ENCODE data around the gene STAMBP.

The STAMBP gene

DNA sequence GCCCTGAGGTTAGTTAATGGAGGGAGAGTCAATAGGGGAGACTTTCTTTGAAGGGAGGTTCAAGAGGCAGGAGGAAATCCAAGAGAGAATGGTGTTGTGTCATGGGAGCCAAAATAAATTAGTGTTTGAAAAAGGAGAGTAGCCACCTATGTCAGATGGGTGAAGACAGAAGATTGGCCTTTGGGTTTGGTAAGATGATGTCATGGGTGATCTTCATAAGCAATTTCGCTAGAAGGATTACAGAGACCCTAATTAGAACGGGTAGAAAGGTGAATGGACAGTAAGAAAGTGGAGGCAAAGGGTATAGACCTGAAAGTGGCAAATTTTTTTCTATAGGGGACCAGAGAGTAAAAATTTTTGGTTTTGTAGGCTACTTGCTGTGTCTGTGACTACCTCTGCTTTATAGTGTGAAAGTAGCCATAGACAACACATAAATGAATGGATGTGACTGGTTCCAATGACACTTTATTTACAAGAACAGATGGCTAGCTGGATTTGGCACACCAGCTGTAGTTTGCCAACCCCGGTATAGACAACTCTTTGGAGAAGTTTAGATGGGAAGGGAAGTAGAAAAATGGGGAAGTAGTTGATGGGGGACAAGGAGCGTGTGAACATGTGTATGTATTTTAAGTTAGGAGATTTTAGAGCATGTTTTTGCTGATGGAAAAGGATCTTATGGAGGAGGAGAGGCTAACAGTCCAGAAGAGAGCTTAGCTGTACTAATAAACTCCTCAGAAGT lies 9.3 kb downstream of the STAMBP start:
- no peak for TF ChIP-seq CTCF (IDR thresholded peaks at IDR 0.05; ENCODE audit: insufficient read depth, missing control alignments)
- FAIRE-seq (no peak), DNase-seq (ENCODE audit: insufficient read length, low spot score) (no peak)

DNA sequence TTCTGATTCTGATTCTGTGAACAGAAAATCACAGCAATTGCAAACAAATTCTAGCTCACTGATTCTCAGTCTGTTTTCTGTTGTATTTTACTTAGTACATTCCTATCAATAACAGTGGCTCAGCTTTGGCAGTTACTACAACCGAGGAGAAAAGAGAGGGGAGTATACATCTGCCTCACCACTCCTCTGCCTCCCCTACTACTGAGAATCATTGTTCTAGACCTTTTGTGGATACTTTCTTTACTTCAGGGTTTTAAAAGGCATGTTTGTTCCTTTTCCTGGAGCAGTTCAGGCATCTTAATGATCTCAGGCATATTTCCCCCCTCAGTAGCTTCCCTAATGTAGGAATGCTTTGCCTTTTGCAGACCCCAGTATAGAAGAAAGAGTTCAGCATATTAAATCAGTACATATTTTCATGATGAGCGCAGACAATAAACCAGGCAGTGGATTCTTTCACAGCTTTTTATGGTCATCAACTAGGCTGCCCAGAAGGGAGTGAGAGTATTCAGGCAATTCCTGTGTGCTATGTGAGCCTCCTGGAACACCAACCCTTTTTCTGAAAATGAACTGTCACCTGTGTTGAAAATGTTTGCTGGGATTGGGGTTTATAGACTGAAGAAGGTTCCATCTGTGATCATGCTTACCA lies 10.3 kb downstream of the STAMBP start:
- no peak for DNase-seq (ENCODE audit: insufficient read length, low spot score)
- FAIRE-seq: no peak
- no peak for TF ChIP-seq CTCF (IDR thresholded peaks at IDR 0.05; ENCODE audit: insufficient read depth, missing control alignments)

DNA sequence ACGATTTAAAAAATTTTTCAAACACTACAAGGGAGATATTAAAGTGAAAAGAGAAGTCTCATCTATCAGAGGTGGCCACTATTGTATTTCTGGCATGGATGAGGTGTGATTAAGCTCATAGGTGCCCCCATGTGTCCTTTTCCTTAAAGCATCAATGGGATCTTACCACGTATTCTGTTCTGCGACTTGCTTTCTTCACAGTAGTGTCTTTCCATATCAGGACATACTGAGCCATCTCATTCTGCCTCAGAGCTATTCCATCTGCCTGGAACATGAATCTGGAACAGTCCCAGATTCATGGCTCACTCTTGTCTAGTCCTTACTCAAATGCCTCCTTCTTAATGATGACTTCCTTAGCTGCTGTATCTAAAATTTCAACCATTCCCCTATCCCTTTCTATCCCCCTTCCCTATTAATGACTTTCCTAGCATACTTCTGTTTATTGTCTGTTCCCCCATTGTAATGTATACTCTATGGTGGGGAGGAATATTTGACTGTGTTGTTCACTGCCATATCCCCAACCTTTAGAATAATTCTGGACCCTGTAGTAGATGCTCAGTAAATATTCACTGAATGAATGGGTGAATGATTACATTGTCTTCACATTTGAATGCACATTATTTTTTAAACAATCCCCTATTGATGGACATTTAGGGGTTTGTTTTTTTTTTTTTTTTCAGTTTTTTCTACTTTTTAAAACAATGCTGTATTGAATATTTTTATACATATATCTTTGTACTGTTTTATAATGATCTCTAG lies 11.1 kb downstream of the STAMBP start:
- DNase-seq (ENCODE audit: insufficient read length, low spot score) (no peak), FAIRE-seq (no peak)
- TF ChIP-seq CTCF (IDR thresholded peaks at IDR 0.05; ENCODE audit: insufficient read depth, missing control alignments): no peak

DNA sequence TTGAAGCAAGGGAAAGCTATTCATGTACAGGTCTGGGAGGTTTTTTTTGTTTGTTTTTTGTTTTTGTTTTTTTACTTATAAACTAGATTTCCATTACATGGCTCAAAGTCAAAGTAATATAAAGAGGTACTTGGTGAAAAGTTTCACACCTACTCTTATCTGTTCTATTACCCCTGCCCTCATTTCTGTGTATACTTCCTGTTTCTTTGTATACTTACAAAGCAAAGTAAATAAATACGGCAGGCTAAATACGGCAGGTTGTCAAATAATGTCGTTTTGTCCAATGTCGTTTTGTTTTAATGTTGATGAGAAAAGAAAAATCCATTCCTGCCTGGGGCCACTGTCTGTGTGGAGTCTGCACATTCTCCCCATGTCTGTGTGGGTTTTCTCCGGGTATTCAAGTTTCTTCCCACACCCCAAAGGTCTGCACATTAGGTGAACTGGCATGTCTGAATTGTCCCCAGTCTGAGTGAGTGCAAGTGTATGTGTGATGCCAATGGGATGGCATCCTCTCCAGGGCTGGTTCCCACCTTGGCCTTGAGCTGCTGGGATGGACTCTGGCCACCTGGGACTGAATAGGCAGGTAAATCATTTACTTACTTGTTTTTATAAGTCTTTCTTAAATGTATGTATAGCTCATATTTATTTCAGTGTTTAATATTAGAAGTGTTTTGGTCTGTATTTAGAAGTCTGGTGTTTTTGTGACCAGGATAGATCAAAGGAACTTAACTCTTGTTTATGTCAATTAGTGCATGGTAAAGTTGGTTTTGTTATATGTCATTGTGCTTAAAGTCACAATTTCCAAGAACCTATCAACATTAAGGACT lies 13.4 kb downstream of the STAMBP start:
- DNase-seq (ENCODE audit: insufficient read length, low spot score): no peak
- no peak for TF ChIP-seq CTCF (IDR thresholded peaks at IDR 0.05; ENCODE audit: insufficient read depth, missing control alignments)
- FAIRE-seq: no peak

DNA sequence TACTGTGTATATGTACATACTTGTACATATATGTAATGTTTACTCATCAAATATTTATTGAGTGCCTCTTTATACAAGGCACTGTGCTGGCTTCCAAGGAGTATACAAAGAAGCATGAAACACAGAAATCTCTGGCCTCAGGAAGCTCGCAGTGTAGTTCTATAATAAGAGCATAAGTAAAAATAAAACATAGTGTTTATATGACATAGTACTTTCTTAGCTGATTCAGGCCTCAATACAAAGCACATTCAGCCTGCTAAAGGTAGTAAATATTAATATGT lies 13.9 kb downstream of the STAMBP start:
- TF ChIP-seq CTCF (IDR thresholded peaks at IDR 0.05; ENCODE audit: insufficient read depth, missing control alignments): no peak
- DNase-seq (ENCODE audit: insufficient read length, low spot score) (no peak), FAIRE-seq (no peak)

DNA sequence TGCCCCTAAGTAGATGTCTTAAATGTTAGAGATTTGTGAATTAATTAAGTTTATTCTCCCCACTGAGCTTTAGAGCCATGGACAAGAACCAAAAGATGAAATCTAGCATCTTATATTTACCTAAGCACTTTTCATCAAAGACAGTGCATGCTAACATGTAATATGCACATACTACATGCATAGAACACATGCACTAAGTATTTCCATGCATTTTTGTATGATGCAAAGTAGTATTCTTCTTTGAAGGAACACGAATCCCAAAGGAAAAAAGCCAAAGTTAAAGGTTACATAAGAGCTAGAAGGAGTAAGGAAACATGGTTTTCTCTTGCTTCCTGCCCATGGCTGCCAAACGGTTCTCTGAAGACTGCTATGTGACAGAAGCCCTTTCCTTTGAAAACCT lies 15.3 kb downstream of the STAMBP start:
- no peak for FAIRE-seq
- no peak for DNase-seq (ENCODE audit: insufficient read length, low spot score)
- TF ChIP-seq CTCF (IDR thresholded peaks at IDR 0.05; ENCODE audit: insufficient read depth, missing control alignments): no peak
